ENCODE measurements around the gene BMF. TPM values are rescaled to one million over a fixed set of nuclear protein-coding genes. Genes with fewer than 3 reads are reported as not detected.

The BMF gene
- total RNA-seq, 4 donors from 2014 or later, result 13.3 to 35.4 (median 25.1) TPM

GRCh38 chr15:40040770-40041169 is 67.9 kb downstream of the BMF start:
- H3K36me3 ChIP-seq, result peaks cover 0 to 16% (median 6%) of the 10 kb centered on the region in 4 donors
- peaks cover 15 to 49% (median 29%) of the 10 kb centered on the region in 4 donors for H3K4me1 ChIP-seq
- intact Hi-C loops (cut with DNase I; ENCODE audit: low total_unique reads), result no loop called here
- in situ Hi-C loops (cut with MboI; ENCODE audit: low pct_ligation_motif_present in 1 of 4, low pct_unique_long_range_greater_than_20kb in 1 of 4, low sequenced_read_pairs in 3 of 4), result loop anchor here (10.0 to 25.0 kb wide), 4 partner anchors 64 to 234 kb away; partner anchors contain the start of gene BMF (in 1 of the 4)
- H3K27ac ChIP-seq, result no peak overlapping the region
- H3K9me3 ChIP-seq, result no peaks in the 10 kb centered on the region
- DNase-seq, result no peak
- no peak for TF ChIP-seq CTCF (IDR thresholded peaks at IDR 0.05)
- no peaks in the 10 kb centered on the region for H3K27me3 ChIP-seq
- no peak overlapping the region for H3K4me3 ChIP-seq
- 88 to 92% methylated on average over 3 of the region's 3 CpGs for WGBS, 2 donors (ENCODE audit: low coverage in 1 of 2)

- intact Hi-C loops (cut with DNase I; ENCODE audit: low total_unique reads), result no loop called here
- Histone ChIP-seq H3K9me3 (no peaks in the 10 kb centered on the region), H3K27ac (peak overlapping the region; percentile 39 to 96 (median 94)), H3K27me3 (no peaks in the 10 kb centered on the region), H3K36me3 (peaks cover 0 to 21% (median 8%) of the 10 kb centered on the region in 4 donors), H3K4me3 (no peak overlapping the region), H3K4me1 (peaks cover 10 to 44% (median 24%) of the 10 kb centered on the region in 4 donors)
- no peak for DNase-seq
- TF ChIP-seq POLR2AphosphoS5 (IDR thresholded peaks at IDR 0.05) (no peak), CTCF (IDR thresholded peaks at IDR 0.05) (no peak), EP300 (IDR thresholded peaks at IDR 0.05; ENCODE audit: low read depth) (no peak), POLR2A (IDR thresholded peaks at IDR 0.05) (no peak)
- WGBS, 2 donors (ENCODE audit: low coverage in 1 of 2), result 72 to 74% methylated on average over 6 of the region's 6 CpGs
- in situ Hi-C loops (cut with MboI; ENCODE audit: low pct_ligation_motif_present in 1 of 4, low pct_unique_long_range_greater_than_20kb in 1 of 4, low sequenced_read_pairs in 3 of 4), result loop anchor here (10.0 to 25.0 kb wide), 4 partner anchors 65 to 235 kb away; partner anchors contain the start of gene BMF (in 1 of the 4)
Measured at GRCh38 chr15:40040293-40040635, 68.4 kb downstream of the BMF start.

GRCh38 chr15:40038638-40039543 is 69.8 kb downstream of the BMF start, which contains the start of gene SRP14:
Gene SRP14, minus strand, starts transcription at chr15:40039181. Its CDS starts 65 bp downstream, at chr15:40039116.
- in situ Hi-C loops (cut with MboI; ENCODE audit: low pct_ligation_motif_present in 1 of 4, low pct_unique_long_range_greater_than_20kb in 1 of 4, low sequenced_read_pairs in 3 of 4), result loop anchor here in 2 of 4 donors (25.0 kb wide), 2 partner anchors 173 to 223 kb away; no protein-coding TSS in a partner anchor
- Histone ChIP-seq H3K36me3 (peaks cover 0 to 35% (median 14%) of the 10 kb centered on the region in 4 donors), H3K4me3 (peak within 1 kb of the TSS; percentile 67 to 87 (median 82)), H3K9me3 (no peaks in the 10 kb centered on the region), H3K27me3 (no peaks in the 10 kb centered on the region), H3K27ac (peak within 1 kb of the TSS; percentile 93 to 96 (median 96)), H3K4me1 (peaks cover 4 to 34% (median 16%) of the 10 kb centered on the region in 4 donors)
- WGBS, 2 donors (ENCODE audit: low coverage in 1 of 2), result 0% methylated on average over 44 of the region's 59 CpGs; no CpG with 5 or more reads in 1 of the 2 donors
- peak; percentile 95 for DNase-seq
- intact Hi-C loops (cut with DNase I; ENCODE audit: low total_unique reads), result no loop called here
- TF ChIP-seq POLR2AphosphoS5 (IDR thresholded peaks at IDR 0.05), result peak; percentile 79 to 94 (median 90)
- TF ChIP-seq EP300 (IDR thresholded peaks at IDR 0.05; ENCODE audit: low read depth), result no peak
- TF ChIP-seq CTCF (IDR thresholded peaks at IDR 0.05), result peak; percentile 14 to 80 (median 23)
- TF ChIP-seq POLR2A (IDR thresholded peaks at IDR 0.05), result peak; percentile 81

- Histone ChIP-seq H3K27ac (peak overlapping the region; percentile 93 to 96 (median 96)), H3K4me1 (peaks cover 4 to 34% (median 16%) of the 10 kb centered on the region in 4 donors), H3K9me3 (no peaks in the 10 kb centered on the region), H3K27me3 (no peaks in the 10 kb centered on the region), H3K4me3 (peak overlapping the region; percentile 67 to 87 (median 82)), H3K36me3 (peaks cover 0 to 41% (median 18%) of the 10 kb centered on the region in 4 donors)
- intact Hi-C loops (cut with DNase I; ENCODE audit: low total_unique reads) (no loop called here), in situ Hi-C loops (cut with MboI; ENCODE audit: low pct_ligation_motif_present in 1 of 4, low pct_unique_long_range_greater_than_20kb in 1 of 4, low sequenced_read_pairs in 3 of 4) (loop anchor here in 2 of 4 donors (25.0 kb wide), 2 partner anchors 174 to 224 kb away; no protein-coding TSS in a partner anchor)
- 1 to 2% methylated on average over 18 of the region's 18 CpGs for WGBS, 2 donors (ENCODE audit: low coverage in 1 of 2)
- TF ChIP-seq POLR2AphosphoS5 (IDR thresholded peaks at IDR 0.05) (no peak), CTCF (IDR thresholded peaks at IDR 0.05) (no peak), EP300 (IDR thresholded peaks at IDR 0.05; ENCODE audit: low read depth) (no peak), POLR2A (IDR thresholded peaks at IDR 0.05) (no peak)
- DNase-seq, result no peak
Measured at GRCh38 chr15:40038275-40038637, 70.4 kb downstream of the BMF start.

Data from transverse colon (tissue), 4 donors.